HG02870 (cell line): ENCODE measurements around the gene LRRC36.

Experiments used
- ATAC-seq: cut with Tn5 transposase; IDR thresholded peaks from one replicate; pipeline ENCODE4 v1.9.1; 2021; ENCODE audit warnings: mild to moderate bottlenecking, moderate library complexity; ENCODE audit not compliant: unreplicated experiment

The LRRC36 gene

DNA sequence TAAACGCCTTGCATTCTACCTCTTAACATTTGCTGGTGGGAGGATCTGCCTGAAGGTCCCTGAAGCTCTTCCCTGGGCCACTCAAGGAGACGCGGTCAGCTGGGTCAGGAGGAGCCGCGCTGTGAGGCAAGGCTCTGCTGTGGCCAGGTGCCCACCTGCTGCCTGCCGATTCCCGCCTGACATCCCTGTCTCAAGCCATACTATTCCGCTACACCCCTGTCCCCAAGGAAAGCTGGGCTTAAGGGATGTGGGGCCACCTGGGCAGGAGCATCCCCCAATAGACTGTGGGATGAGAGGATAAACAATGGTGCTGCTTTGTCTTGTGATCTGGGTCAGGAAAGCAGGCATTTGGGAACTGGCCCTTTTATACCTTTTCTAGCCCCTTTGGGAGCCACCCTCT is 61.6 kb downstream of the LRRC36 start:
- no peak for ATAC-seq

DNA sequence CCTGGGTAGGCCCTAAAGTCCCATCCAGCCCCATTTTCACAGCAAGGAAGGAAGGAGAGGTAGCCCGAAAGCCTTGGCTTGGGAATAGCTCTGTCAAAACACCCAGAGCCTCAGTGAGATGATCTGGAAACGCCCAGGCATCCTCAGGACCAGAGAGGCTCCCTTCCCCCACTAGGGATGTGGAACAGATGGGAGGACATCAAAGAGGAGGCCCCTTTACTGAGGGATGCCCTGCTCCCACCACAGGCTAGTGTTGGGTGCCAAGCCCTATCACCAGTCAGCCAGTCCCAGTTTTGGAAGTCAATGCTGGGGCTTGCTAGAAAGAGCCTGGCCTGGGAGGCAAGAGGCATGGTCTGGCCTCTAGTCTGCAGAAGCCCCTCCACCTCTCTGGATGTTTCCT is 62.0 kb downstream of the LRRC36 start:
- ATAC-seq: no peak

- no peak for ATAC-seq
These were observed 63.5 kb downstream of the LRRC36 start for GRCh38 chr16:67389911-67390815.

DNA sequence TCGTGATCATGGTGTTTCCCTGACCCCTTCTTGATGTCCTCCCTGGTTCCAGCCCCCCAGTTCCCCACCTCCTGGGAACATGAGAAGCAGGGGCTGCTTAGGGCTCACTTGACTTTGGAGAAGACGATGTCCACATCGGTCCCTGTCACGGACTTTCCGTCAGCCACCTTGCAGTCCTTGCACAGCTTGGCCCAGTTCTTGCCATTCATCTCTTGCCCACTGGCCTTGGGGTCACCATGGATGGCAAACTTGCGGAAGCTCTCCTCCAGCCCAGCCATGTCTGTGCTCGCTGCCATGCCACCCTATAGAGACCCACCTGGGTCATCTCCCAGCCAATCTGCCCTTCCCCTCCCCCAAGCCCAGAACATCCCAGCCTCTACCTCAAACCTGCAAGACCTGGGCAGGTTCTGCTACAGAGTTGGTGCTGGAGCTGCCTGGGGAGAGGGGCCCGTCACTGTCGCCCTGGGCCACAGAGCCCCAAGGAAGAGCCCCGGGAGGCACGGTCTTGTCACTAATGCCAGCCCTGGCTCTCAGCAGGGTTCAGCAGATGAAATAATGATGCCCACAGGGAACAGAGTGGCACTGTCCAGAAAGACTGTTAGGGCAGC is 64.3 kb downstream of the LRRC36 start:
- no peak for ATAC-seq

DNA sequence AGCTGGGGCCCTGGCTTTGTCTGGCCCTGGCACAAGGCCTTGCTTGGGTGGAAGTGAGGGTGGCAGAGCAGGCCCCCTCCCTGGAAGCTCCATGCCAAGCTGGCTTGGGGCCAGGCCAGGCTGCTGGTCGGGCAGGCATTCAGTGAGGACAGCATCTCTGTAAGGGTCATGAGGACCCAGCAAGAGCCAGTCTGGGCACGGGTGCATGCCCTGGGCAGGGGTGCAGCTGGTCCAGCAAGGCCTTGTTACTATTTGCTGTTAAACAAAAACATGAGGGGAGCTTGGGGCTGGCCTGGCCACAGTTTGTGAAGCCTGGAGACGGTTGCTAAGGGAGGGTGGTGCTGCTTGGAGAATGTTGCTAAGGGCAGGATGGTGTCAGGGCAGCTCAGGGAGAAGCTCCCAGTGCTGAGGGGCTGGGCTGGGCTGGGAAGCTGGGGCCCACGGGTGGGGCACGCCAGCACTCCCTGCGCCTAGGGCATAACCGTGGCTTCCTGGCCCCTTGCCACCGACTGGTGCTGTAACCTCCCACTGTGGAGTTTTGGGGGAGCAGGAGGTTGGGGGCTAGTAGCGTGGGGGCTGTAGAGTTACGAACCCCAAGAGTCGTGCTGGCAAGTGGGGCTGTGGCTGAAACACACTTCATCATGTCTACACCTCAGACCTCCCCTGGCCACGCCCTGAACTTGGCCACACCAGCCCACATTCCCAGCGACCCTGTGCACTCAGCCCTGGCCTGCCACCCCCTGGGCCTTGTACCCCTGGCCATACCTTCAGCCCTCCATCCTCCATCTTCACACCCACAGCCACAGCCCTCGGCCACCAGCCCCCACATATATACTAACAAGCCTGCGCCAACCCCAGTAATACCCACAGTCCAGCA is 65.0 kb downstream of the LRRC36 start:
- ATAC-seq: no peak

GRCh38 chr16:67392301-67393059 is 65.9 kb downstream of the LRRC36 start:
- ATAC-seq: no peak

DNA sequence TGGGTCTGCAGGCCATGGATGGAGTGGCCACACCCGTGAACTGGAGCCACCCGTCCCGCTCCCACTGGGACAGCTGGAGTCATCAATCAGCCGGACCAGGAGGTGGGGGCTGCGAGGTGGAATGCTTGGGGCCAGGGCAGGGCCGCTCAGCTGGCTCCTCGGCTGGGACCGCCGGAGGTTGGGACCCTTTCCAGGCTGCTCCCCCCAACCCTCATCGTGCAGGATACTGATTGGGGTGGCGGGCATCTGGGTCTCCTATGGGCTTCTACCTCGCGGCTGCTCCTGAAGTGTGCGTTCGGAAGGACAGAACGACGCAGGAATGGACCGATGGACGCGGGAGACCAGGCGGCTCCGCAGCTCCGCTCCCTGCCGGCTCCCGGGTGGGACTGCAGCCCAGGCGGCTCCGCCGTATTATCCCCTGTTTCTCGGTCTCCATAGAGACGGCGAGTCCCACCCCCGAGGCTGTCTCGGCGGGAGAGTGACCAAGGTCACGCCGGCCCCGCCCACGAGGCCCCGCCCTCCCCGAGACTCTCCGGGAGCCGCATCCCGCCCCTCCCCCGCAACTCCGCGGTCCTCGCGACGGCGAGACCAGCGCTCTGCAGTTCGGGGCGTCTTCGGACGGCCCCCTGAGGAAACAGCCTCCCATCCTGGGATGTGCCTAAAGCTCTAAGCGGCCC is 66.6 kb downstream of the LRRC36 start, which contains the start of gene TPPP3:
TSS of gene TPPP3 (minus strand) at position 388 of the 677 bp plus-strand sequence. CDS start 2,387 bp downstream, outside the sequence.
- no peak for ATAC-seq

DNA sequence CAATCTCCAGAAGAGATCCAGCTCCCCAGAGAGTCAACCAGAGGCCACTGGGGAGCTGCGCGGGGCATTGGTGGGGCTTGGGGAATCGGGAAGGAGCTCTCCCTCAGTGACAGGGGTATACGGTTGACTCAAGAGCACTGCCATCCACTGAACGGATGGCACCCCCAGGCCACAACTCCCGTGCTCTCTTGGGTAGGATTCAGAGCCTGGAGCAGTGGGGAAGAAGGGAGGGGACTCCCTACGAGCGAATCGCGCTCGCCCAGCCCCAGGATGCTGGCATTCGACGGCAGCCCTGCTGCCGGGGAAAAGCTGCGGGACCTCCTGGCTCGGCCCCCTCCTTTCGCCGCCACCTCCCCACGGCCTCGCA is 67.2 kb downstream of the LRRC36 start:
- no peak for ATAC-seq

DNA sequence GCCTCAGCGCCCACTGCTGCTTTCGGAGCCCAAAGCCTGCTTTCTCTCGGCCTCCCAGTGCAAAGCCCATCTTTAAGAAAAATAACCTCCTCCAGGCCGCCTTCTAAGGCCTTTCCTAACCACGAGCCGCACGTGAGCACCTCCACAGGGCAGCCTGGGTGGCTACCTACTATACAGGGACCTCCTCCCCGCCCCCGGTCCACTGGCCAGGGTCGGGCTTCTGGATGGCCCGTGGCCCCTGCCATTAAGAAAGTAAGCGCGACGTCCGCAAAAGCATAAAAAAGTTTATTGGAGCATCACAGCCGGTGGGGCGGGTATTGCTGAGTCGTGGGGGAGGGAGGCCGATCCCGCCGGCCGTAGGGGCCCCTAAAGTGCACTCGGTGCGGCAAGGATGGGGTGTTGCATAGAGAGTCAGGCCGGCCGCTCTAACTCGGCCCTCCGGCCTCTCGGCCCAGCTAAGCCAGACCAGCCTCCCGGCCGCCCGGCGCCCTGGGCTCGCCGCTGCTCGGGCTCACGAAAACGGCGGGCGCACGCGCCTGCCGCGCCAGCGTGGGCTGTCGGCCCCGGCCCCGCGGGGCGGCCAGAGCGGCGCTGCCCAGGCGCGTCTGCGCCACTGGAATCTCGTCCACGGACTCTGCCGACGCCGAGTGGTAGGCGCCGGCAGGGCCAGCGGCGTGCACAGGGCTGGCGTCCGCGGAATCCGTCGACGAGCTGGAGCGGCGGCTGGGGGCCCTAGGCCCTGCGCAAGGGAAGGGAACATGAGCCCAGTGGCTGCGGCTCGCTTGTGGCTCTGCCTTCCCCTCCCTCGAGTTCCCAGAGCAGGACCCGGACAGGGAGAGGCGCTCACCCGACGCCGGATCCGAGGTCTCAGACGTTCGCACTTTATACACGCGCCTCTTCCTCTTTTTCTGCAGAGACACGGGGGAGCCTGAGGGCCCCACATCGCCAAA is 67.8 kb downstream of the LRRC36 start:
- ATAC-seq: no peak

DNA sequence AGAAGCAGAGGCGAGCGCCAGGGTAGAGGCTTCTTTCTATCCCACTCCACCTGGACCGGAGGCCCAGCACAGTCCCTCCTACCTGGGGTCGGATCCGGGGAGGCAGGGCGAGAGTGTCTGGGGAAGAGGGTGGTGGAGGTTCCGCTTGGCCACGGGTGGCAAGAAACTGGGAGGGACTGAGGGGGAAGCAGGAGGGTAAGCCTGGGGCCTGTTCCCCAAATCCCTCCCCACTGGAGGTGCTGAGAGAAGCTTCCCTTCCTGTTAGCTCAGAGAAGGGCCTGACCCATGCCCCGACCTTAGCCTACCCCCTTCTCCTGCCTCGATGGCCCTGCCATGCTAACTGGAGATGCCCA is 68.5 kb downstream of the LRRC36 start:
- ATAC-seq: no peak

DNA sequence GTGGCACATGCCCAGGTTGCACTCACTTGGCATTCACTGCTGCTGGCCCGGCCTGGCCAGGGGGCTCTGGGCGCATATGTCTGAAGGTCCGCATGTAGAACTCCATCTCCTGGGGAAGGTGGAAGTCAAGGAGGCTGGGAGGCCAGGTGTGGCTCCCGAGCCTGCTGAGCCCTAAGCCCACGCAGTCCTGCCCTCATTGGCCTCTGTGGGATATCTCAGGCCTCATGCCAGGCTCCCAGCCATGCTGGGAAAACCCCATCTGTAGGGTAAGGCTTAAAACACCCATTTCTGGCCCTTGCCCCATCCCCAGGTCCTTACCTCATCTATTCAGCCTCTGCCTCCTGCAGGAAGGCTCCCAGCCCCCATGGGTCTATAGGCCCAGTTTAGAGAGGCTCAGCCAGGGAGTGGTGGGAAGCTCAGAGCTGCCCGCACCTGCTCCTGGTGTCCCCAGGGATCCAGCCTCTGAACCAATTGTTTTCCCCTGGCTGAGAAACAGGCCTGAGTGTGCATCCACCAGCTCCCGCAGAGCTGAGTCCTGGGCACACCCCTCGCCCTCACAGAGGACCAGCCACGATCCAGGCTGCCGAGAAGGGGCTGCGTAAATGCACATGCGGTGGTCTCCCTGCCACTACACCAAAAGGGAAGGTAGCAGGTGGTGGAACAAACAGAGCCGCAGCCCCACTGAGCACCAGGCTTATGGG is 69.0 kb downstream of the LRRC36 start:
- ATAC-seq: no peak

- no peak for ATAC-seq
These were observed 69.8 kb downstream of the LRRC36 start for GRCh38 chr16:67396159-67397035.

- no peak for ATAC-seq
These were observed 70.6 kb downstream of the LRRC36 start for GRCh38 chr16:67397036-67397801.

GRCh38 chr16:67397812-67398545 is 71.4 kb downstream of the LRRC36 start:
- no peak for ATAC-seq

- no peak for ATAC-seq
These were observed 72.1 kb downstream of the LRRC36 start for GRCh38 chr16:67398546-67399217.
